Keratinocyte (primary cell): ENCODE data around the gene DUSP28. TPM values are rescaled to one million over a fixed set of nuclear protein-coding genes. Genes with fewer than 3 reads are reported as not detected.

Experiments used
- DNase-seq: peaks from one replicate; pipeline ENCODE4 v3.0.0-alpha.2; 2011; ENCODE audit warnings: low read depth, missing footprints, low spot score
- FAIRE-seq: peaks from 2 replicates; lab custom pipeline; 2011; peaks lifted over from hg19 to GRCh38; lab: Jason Lieb, UNC
- H2AFZ ChIP-seq: 2 replicates; pipeline ENCODE4 v1.6.0; 2012; ENCODE audit warnings: low read length, control low read depth, inconsistent platforms; ENCODE audit not compliant: control insufficient read depth
- H3K27ac ChIP-seq: 2 replicates; pipeline ENCODE4 v1.5.1; 2011; ENCODE audit warnings: low read length; ENCODE audit not compliant: control insufficient read depth, insufficient read depth
- H3K27me3 ChIP-seq: 3 replicates; pipeline ENCODE4 v1.6.0; 2011; ENCODE audit warnings: low read length; ENCODE audit not compliant: control insufficient read depth, insufficient read depth; ENCODE audit errors: extremely low read depth
- H3K36me3 ChIP-seq, 2 experiments: 2 replicates in 1 of 2; 3 replicates in 1 of 2; pipeline ENCODE4 v1.5.1; 2011; ENCODE audit warnings: low read length in 2 of 2, mild to moderate bottlenecking in 1 of 2; ENCODE audit not compliant: control insufficient read depth in 2 of 2, insufficient read depth in 2 of 2; ENCODE audit errors: extremely low read depth in 1 of 2
- H3K4me1 ChIP-seq: 3 replicates; pipeline ENCODE4 v1.5.1; 2011; ENCODE audit warnings: low read length; ENCODE audit not compliant: control insufficient read depth, insufficient read depth; ENCODE audit errors: extremely low read depth
- H3K4me2 ChIP-seq: 3 replicates; pipeline ENCODE4 v1.6.0; 2011; ENCODE audit warnings: low read depth, low read length; ENCODE audit not compliant: control insufficient read depth, insufficient read depth; ENCODE audit errors: extremely low read depth
- H3K4me3 ChIP-seq, 3 experiments: fragments of 200-600 bp in 1 of 3; sonication (generic) in 1 of 3; 2 replicates in 2 of 3; 3 replicates in 1 of 3; pipeline ENCODE4 v1.5.1; 2011 to 2016; ENCODE audit warnings: low read length in 3 of 3, mild to moderate bottlenecking in 3 of 3, control low read depth in 2 of 3, inconsistent platforms in 1 of 3, low read depth in 1 of 3, mixed read lengths in 1 of 3, mixed run types in 1 of 3, moderate library complexity in 1 of 3; ENCODE audit not compliant: control insufficient read depth in 2 of 3, insufficient read depth in 2 of 3; ENCODE audit errors: extremely low read depth in 1 of 3
- H3K79me2 ChIP-seq: 2 replicates; pipeline ENCODE4 v1.6.0; 2012; ENCODE audit warnings: low read length; ENCODE audit not compliant: control insufficient read depth, insufficient read depth
- H3K9ac ChIP-seq: 3 replicates; pipeline ENCODE4 v1.6.0; 2011; ENCODE audit warnings: low read length; ENCODE audit not compliant: control insufficient read depth, insufficient read depth; ENCODE audit errors: extremely low read depth
- H3K9me1 ChIP-seq: 3 replicates; pipeline ENCODE4 v1.6.0; 2011; ENCODE audit warnings: low read length; ENCODE audit not compliant: control insufficient read depth, insufficient read depth; ENCODE audit errors: extremely low read depth
- H3K9me3 ChIP-seq: 2 replicates; pipeline ENCODE4 v1.5.1; 2012; ENCODE audit warnings: low read depth, low read length; ENCODE audit not compliant: control insufficient read depth
- H4K20me1 ChIP-seq: 3 replicates; pipeline ENCODE4 v1.6.0; 2011; ENCODE audit warnings: low read length; ENCODE audit not compliant: control insufficient read depth, insufficient read depth; ENCODE audit errors: extremely low read depth
- CTCF ChIP-seq, 3 experiments: IDR thresholded peaks in 1 of 3; conservative IDR thresholded peaks in 1 of 3; optimal IDR thresholded peaks in 1 of 3; 2 replicates in 2 of 3; 3 replicates in 1 of 3; pipeline versions ENCODE3 to v1.5.1; 2011; ENCODE audit warnings: low read length in 3 of 3, mild to moderate bottlenecking in 3 of 3, moderate library complexity in 2 of 3, control low read depth in 1 of 3, inconsistent platforms in 1 of 3; ENCODE audit not compliant: insufficient read depth in 2 of 3; ENCODE audit errors: extremely low read depth in 1 of 3
- EZH2 ChIP-seq: IDR thresholded peaks from one replicate; pipeline ENCODE4 v1.6.1; 2012; ENCODE audit warnings: inconsistent platforms, mild to moderate bottlenecking, low read length, moderate library complexity
- dilution Hi-C: fragments of 300-500 bp; cut with MboI; formaldehyde crosslinking; loops from one replicate; pipeline ENCODE4 v1.7.0; 2020; ENCODE audit warnings: low sequenced_read_pairs; ENCODE audit not compliant: extremely low pct_ligation_motif_present
- polyA plus RNA-seq, 5 experiments: library from polyadenylated mRNA; depleted of rRNA in 3 of 5; stranded (reverse) in 3 of 5; stranded (forward) in 1 of 5; unstranded in 1 of 5; fragments of >200 nt; gene quantifications; 1 replicate in 1 of 5; 2 replicates in 3 of 5; 3 replicates in 1 of 5; pipeline versions ENCODE4 v1.2.1 to v1.2.3, GENCODE V29; 2011 to 2012; ENCODE audit warnings: missing spikeins in 2 of 5, low read depth in 1 of 5, low replicate concordance in 1 of 5

DUSP28 gene
- polyA plus RNA-seq, 1 donor (not counting 4 experiments of a cell fraction or from before 2014, with no cell fraction given): 4.4 TPM

GRCh38 chr2:240577281-240578109, 17.3 kb downstream of the DUSP28 start:
- H4K20me1 ChIP-seq: peaks cover 17% of the 10 kb centered on the region
- no peak overlapping the region for H3K27ac ChIP-seq
- peaks cover 4 to 11% of the 10 kb centered on the region in 2 experiments for H3K36me3 ChIP-seq
- H3K9ac ChIP-seq: no peak overlapping the region
- FAIRE-seq (no peak), DNase-seq (no peak)
- H3K4me1 ChIP-seq: peaks cover 31% of the 10 kb centered on the region
- no peak overlapping the region for H2AFZ ChIP-seq
- no peaks in the 10 kb centered on the region for H3K9me3 ChIP-seq
- H3K4me3 ChIP-seq: no peak overlapping the region
- TF ChIP-seq EZH2 (no peak), CTCF (optimal IDR thresholded peaks at IDR 0.05 in 1 of 3, IDR thresholded peaks at IDR 0.05 in 1 of 3, conservative IDR thresholded peaks at IDR 0.05 in 1 of 3; ENCODE audit: extremely low read depth in 1 of 3, insufficient read depth in 2 of 3, low read length in 3 of 3) (no peak)
- H3K9me1 ChIP-seq: peaks cover 5% of the 10 kb centered on the region
- no peak overlapping the region for H3K4me2 ChIP-seq
- H3K27me3 ChIP-seq: no peaks in the 10 kb centered on the region
- dilution Hi-C loops: no loop called here
- H3K79me2 ChIP-seq: peaks cover 4% of the 10 kb centered on the region

DNA sequence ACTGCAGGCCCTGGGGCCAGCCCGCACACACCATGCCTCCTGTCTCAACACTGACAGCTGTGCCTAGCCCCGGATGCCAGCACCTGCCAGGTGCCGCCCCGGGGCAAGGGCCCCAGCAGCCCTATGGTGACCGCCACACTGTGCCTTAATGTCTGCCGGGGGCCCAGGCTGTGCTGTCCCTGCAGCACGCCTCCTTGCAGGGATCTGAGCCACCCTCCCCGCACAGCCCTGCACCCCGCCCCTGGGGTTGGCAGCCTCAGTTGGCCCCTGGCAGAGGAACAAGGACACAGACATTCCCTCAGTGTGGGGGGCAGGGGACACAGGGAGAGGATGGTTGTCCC, 17.9 kb downstream of the DUSP28 start:
- Histone ChIP-seq H3K9ac (no peak overlapping the region), H3K36me3 (peaks cover 4 to 11% of the 10 kb centered on the region in 2 experiments), H3K79me2 (peaks cover 9% of the 10 kb centered on the region), H3K4me2 (no peak overlapping the region), H3K9me3 (no peaks in the 10 kb centered on the region), H3K27ac (no peak overlapping the region), H4K20me1 (peaks cover 21% of the 10 kb centered on the region), H3K4me1 (peaks cover 31% of the 10 kb centered on the region), H2AFZ (no peak overlapping the region), H3K4me3 (no peak overlapping the region), H3K27me3 (no peaks in the 10 kb centered on the region), H3K9me1 (peaks cover 5% of the 10 kb centered on the region)
- TF ChIP-seq CTCF (optimal IDR thresholded peaks at IDR 0.05 in 1 of 3, IDR thresholded peaks at IDR 0.05 in 1 of 3, conservative IDR thresholded peaks at IDR 0.05 in 1 of 3; ENCODE audit: extremely low read depth in 1 of 3, insufficient read depth in 2 of 3, low read length in 3 of 3) (no peak), EZH2 (no peak)
- FAIRE-seq (no peak), DNase-seq (no peak)
- dilution Hi-C loops: no loop called here
